IPS-18a (cell line): ENCODE data around the gene PPP1R15B.

Source experiments
- H3K27ac ChIP-seq: one replicate; pipeline ENCODE4 v1.5.1; 2013; ENCODE audit warnings: low read length
- H3K27me3 ChIP-seq: one replicate; pipeline ENCODE4 v1.6.1; 2013; ENCODE audit warnings: mild to moderate bottlenecking, low read length; ENCODE audit not compliant: control insufficient read depth, insufficient read depth
- H3K36me3 ChIP-seq: one replicate; pipeline ENCODE4 v1.6.1; 2013; ENCODE audit warnings: low read depth, low read length; ENCODE audit not compliant: control insufficient read depth
- H3K4me1 ChIP-seq: one replicate; pipeline ENCODE4 v1.6.1; 2013; ENCODE audit warnings: low read depth, low read length; ENCODE audit not compliant: control insufficient read depth
- H3K4me3 ChIP-seq: one replicate; pipeline ENCODE4 v1.5.1; 2013; ENCODE audit warnings: low read length
- H3K9ac ChIP-seq: one replicate; pipeline ENCODE4 v1.6.1; 2013; ENCODE audit warnings: mild to moderate bottlenecking, low read length, moderate library complexity
- H3K9me3 ChIP-seq: one replicate; pipeline ENCODE4 v1.6.1; 2013; ENCODE audit warnings: low read depth, low read length; ENCODE audit not compliant: control insufficient read depth

Gene PPP1R15B

GRCh38 chr1:204407295-204407971 lies 4.2 kb downstream of the PPP1R15B start:
- peak overlapping the region; percentile 98 for H3K9ac ChIP-seq
- peak overlapping the region; percentile 99 for H3K4me3 ChIP-seq
- no peaks in the 10 kb centered on the region for H3K9me3 ChIP-seq
- no peak overlapping the region for H3K27ac ChIP-seq
- peaks cover 2% of the 10 kb centered on the region for H3K4me1 ChIP-seq
- no peaks in the 10 kb centered on the region for H3K27me3 ChIP-seq
- peaks cover 38% of the 10 kb centered on the region for H3K36me3 ChIP-seq

- no peaks in the 10 kb centered on the region for H3K4me1 ChIP-seq
- H3K27me3 ChIP-seq, result no peaks in the 10 kb centered on the region
- no peaks in the 10 kb centered on the region for H3K9me3 ChIP-seq
- H3K36me3 ChIP-seq, result peaks cover 38% of the 10 kb centered on the region
- H3K9ac ChIP-seq, result no peak overlapping the region
- peak overlapping the region; percentile 99 for H3K4me3 ChIP-seq
- H3K27ac ChIP-seq, result no peak overlapping the region
Measured at GRCh38 chr1:204406621-204407020, 5.0 kb downstream of the PPP1R15B start.

DNA sequence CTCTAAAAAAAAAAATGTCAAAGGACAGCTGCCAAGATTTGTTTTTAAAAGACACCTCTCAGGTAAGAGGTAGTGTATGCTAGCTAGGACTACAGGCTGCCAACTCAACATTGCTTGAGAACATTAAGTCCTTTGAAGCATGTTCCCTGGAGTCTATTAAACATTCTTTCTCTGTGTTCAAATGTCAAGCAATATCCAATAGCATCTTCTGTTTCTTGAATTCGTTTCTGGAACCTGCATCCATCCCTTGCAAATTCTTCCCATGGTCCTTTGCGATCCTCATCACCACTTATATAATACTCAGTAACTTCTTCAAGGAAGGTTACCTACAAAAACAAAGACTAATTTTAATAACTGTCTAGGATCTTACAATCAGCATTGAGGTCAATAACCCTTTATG lies 5.6 kb downstream of the PPP1R15B start:
- H3K9ac ChIP-seq, result no peak overlapping the region
- H3K36me3 ChIP-seq, result peaks cover 38% of the 10 kb centered on the region
- no peaks in the 10 kb centered on the region for H3K9me3 ChIP-seq
- H3K27me3 ChIP-seq, result no peaks in the 10 kb centered on the region
- no peaks in the 10 kb centered on the region for H3K4me1 ChIP-seq
- H3K4me3 ChIP-seq, result no peak overlapping the region
- no peak overlapping the region for H3K27ac ChIP-seq

DNA sequence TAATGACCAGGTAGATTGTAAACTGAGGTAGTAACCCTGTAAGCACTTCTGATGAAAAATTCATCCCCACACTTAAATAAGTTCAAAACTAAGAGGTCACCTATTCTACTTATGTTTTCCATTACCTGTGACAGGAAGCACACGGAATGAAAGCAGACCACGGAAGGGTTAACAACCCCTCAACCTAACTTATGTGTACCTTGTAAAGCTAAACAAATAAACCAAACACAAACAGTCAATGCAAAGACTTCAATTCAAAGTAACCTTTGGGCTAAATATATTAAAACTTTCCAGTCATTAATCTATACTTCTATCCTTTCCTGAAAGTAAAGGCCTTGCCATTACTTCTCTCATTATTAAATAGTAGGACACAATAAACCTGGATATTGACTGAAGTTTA lies 7.0 kb downstream of the PPP1R15B start:
- H3K9me3 ChIP-seq, result no peaks in the 10 kb centered on the region
- no peaks in the 10 kb centered on the region for H3K4me1 ChIP-seq
- H3K27me3 ChIP-seq, result no peaks in the 10 kb centered on the region
- H3K9ac ChIP-seq, result no peak overlapping the region
- H3K4me3 ChIP-seq, result no peak overlapping the region
- H3K36me3 ChIP-seq, result peaks cover 38% of the 10 kb centered on the region
- no peak overlapping the region for H3K27ac ChIP-seq

- Histone ChIP-seq H3K9ac (no peak overlapping the region), H3K4me1 (no peaks in the 10 kb centered on the region), H3K27me3 (no peaks in the 10 kb centered on the region), H3K4me3 (no peak overlapping the region), H3K27ac (no peak overlapping the region), H3K9me3 (no peaks in the 10 kb centered on the region), H3K36me3 (peaks cover 38% of the 10 kb centered on the region)
Measured at GRCh38 chr1:204402391-204402790, 9.2 kb downstream of the PPP1R15B start.

- Histone ChIP-seq H3K4me3 (no peak overlapping the region), H3K9ac (no peak overlapping the region)
Measured at GRCh38 chr1:204401730-204402129, 9.9 kb downstream of the PPP1R15B start.

DNA sequence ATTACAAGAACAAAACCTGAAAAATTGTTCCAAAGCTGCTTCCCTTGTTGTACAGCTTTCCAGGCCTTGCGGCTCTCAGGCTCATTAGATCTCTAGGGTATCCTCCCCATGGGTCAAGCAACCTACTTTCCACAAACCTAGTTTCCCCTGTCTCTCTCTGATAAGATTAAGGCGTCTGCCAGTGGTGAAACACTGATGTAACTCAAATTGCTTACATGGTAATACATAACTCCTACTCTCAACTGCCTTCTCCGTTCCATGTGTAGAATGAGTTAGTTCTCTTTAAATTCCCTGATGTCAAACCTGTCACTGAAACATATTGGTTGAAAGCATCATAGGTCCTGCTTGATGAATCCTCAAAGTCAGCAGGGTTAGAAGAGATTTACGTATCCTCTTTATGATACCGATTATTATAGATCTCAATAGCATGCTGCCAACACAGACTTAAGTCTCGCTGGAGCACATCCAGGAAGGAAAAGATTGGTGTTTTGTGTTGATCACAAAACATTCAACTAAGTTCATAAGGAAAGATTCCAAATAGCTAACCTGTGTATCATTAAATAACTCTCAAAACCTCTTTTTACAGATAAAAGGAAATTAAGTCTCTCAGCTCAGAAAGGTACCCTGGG lies 10.6 kb downstream of the PPP1R15B start:
- Histone ChIP-seq H3K9ac (no peak overlapping the region), H3K27ac (no peak overlapping the region), H3K36me3 (peaks cover 35% of the 10 kb centered on the region)

More at GRCh38 chr1:204401730-204402129, 9.9 kb downstream of the PPP1R15B start:
- Histone ChIP-seq H3K9me3 (no peaks in the 10 kb centered on the region), H3K4me1 (no peaks in the 10 kb centered on the region), H3K36me3 (peaks cover 38% of the 10 kb centered on the region), H3K27me3 (no peaks in the 10 kb centered on the region), H3K27ac (no peak overlapping the region)

DNA sequence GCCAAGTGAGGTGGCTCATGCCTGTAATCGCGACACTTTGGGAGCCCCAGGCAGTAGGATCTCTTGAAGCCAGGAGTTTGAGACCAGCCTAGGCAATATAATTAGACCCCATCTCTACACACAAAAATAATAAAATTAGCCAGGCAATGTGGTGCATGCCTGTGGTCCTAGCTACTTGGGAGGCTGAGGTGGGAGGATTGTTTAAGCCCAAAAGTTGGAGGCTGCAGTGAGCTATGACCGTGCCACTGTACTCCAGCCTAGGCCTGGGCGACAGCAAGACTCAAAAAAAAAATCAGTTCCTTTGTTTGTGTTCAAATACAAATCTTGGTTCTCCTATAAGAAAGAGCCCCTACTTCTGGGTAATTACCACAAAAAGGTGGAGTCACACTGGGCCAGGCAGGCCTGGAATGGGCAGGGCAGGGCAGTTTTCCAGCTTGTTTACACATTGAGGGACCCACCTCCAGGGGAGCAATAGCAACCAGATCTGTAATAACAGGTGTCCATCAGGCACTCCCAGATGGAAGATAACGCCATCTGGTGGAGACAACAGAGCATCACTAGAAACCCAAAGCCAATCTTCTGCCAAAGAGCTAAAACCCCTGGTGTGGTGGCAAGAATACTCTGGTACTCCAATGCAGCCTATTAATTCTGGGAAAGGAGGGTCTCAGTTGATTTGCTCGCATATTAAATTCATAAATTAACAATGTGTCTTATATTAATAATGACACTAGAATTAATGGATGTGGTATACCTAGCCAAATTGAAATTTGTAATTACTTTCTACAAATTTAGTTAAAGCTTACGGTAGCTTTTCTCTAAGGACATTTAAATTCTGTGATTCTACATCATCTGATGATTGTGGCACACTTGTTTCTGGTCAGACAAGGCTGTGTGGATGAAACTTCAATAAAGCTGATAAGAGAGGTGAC lies 13.2 kb downstream of the PPP1R15B start:
- H3K27ac ChIP-seq, result no peak overlapping the region
- H3K9ac ChIP-seq, result no peak overlapping the region
- H3K4me3 ChIP-seq, result no peak overlapping the region
- no peaks in the 10 kb centered on the region for H3K9me3 ChIP-seq
- peaks cover 10% of the 10 kb centered on the region for H3K36me3 ChIP-seq
- no peaks in the 10 kb centered on the region for H3K27me3 ChIP-seq
- H3K4me1 ChIP-seq, result no peaks in the 10 kb centered on the region

More for the DNA sequence above, 10.6 kb downstream of the PPP1R15B start:
- no peaks in the 10 kb centered on the region for H3K27me3 ChIP-seq
- H3K4me1 ChIP-seq, result no peaks in the 10 kb centered on the region
- H3K9me3 ChIP-seq, result no peaks in the 10 kb centered on the region
- H3K4me3 ChIP-seq, result no peak overlapping the region

DNA sequence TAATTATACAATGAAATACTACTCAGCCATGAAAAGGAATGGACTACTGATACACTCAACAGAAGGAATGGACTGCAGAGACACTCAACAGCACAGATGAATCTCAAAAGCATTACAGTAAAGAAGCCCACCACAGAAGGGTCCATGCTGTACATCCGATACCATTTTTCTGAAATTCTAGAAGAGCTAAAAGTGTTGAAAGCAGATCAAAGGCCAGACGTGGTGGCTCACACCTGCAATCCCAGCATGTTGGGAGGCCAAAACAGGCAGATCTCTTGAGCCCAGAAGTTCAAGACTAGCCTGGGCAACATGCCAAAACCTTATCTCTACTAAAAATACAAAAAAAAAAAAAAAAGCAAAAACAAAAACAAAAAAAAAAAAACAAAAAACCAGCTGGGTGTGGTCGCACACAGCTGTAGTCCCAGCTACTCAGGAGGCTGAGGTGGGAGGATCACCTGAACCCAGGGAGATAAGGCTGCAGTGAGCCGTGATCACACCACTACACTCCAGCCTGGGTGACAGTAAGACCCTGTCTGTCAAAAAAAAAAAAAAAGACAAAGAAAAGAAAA lies 15.5 kb downstream of the PPP1R15B start:
- Histone ChIP-seq H3K9ac (no peak overlapping the region), H3K4me3 (no peak overlapping the region), H3K27ac (no peak overlapping the region), H3K27me3 (no peaks in the 10 kb centered on the region), H3K36me3 (no peaks in the 10 kb centered on the region), H3K4me1 (no peaks in the 10 kb centered on the region), H3K9me3 (no peaks in the 10 kb centered on the region)

GRCh38 chr1:204391629-204392028 lies 20.0 kb downstream of the PPP1R15B start:
- Histone ChIP-seq H3K9ac (no peak overlapping the region), H3K27me3 (no peaks in the 10 kb centered on the region), H3K4me3 (no peak overlapping the region), H3K36me3 (no peaks in the 10 kb centered on the region), H3K9me3 (no peaks in the 10 kb centered on the region), H3K4me1 (no peaks in the 10 kb centered on the region), H3K27ac (no peak overlapping the region)

- Histone ChIP-seq H3K4me1 (no peaks in the 10 kb centered on the region), H3K4me3 (no peak overlapping the region), H3K9ac (no peak overlapping the region), H3K9me3 (no peaks in the 10 kb centered on the region), H3K27ac (no peak overlapping the region), H3K36me3 (no peaks in the 10 kb centered on the region), H3K27me3 (no peaks in the 10 kb centered on the region)
Measured at GRCh38 chr1:204390751-204391466, 20.7 kb downstream of the PPP1R15B start.
